ENCODE data around the gene SLC39A13.

- no peak for TF ChIP-seq CTCF (conservative IDR thresholded peaks at IDR 0.05; ENCODE audit: low read depth, low read length)
- no peak for TF ChIP-seq EZH2 (IDR thresholded peaks at IDR 0.05; ENCODE audit: low read length, unreplicated experiment)
Observed at GRCh38 chr11:47451990-47452389, 43.6 kb downstream of the SLC39A13 start.
